Neural cell (in vitro differentiated cells): Measurements from ENCODE around the gene FABP7.

Experiments
- REST ChIP-seq: IDR thresholded peaks from 2 replicates; pipeline ENCODE4 v1.6.1; 2012; ENCODE audit warnings: borderline replicate concordance
- SMC3 ChIP-seq: fragments of 450-650 bp; conservative IDR thresholded peaks from 2 replicates; pipeline ENCODE4 v1.6.1; 2014; ENCODE audit warnings: antibody characterized with exemption, mild to moderate bottlenecking, moderate library complexity; ENCODE audit not compliant: poor library complexity
- TF ChIP-seq, protein P1 (sequence below): fragments of 450-650 bp; IDR thresholded peaks from 2 replicates; pipeline ENCODE4 v1.5.1; 2014; ENCODE audit warnings: antibody characterized with exemption, mild to moderate bottlenecking, moderate library complexity; ENCODE audit not compliant: poor library complexity, severe bottlenecking

- TF ChIP-seq SMC3 (no peak), REST (no peak)
- TF ChIP-seq, protein P1, sequence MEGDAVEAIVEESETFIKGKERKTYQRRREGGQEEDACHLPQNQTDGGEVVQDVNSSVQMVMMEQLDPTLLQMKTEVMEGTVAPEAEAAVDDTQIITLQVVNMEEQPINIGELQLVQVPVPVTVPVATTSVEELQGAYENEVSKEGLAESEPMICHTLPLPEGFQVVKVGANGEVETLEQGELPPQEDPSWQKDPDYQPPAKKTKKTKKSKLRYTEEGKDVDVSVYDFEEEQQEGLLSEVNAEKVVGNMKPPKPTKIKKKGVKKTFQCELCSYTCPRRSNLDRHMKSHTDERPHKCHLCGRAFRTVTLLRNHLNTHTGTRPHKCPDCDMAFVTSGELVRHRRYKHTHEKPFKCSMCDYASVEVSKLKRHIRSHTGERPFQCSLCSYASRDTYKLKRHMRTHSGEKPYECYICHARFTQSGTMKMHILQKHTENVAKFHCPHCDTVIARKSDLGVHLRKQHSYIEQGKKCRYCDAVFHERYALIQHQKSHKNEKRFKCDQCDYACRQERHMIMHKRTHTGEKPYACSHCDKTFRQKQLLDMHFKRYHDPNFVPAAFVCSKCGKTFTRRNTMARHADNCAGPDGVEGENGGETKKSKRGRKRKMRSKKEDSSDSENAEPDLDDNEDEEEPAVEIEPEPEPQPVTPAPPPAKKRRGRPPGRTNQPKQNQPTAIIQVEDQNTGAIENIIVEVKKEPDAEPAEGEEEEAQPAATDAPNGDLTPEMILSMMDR = no peak
Measured at GRCh38 chr6:122787721-122788120, 8.2 kb downstream of the FABP7 start.
